Prostate gland (tissue), 2 donors: ENCODE measurements around the gene KLHL5.

Source experiments
- CTCF ChIP-seq, 4 experiments: fragments of 200-600 bp in 2 of 4; fragments of 450-650 bp in 2 of 4; sonication (generic) in 2 of 4; IDR thresholded peaks; 1 replicate in 3 of 4; 2 replicates in 1 of 4; pipeline ENCODE4 v1.5.1; 2016 to 2019; ENCODE audit warnings: antibody characterized with exemption in 4 of 4, mild to moderate bottlenecking in 2 of 4, moderate library complexity in 2 of 4
- POLR2A ChIP-seq: fragments of 450-650 bp; IDR thresholded peaks from one replicate; pipeline ENCODE4 v1.6.1; 2016; ENCODE audit warnings: antibody characterized with exemption, mild to moderate bottlenecking

- TF ChIP-seq CTCF (IDR thresholded peaks at IDR 0.05) (no peak), POLR2A (no peak)
These were observed 104.6 kb downstream of the KLHL5 start for GRCh38 chr4:39166669-39167068.
